ENCODE data around the gene CCDC30. TPM values are rescaled to one million over a fixed set of nuclear protein-coding genes. Genes with fewer than 3 reads are reported as not detected.

CCDC30 gene
- total and polyA plus RNA-seq, 9 of the 15 experiments (the other 6 are each of a cell fraction or from before 2014, with no cell fraction given), result 0.05 to 0.91 (median 0.24) TPM

DNA sequence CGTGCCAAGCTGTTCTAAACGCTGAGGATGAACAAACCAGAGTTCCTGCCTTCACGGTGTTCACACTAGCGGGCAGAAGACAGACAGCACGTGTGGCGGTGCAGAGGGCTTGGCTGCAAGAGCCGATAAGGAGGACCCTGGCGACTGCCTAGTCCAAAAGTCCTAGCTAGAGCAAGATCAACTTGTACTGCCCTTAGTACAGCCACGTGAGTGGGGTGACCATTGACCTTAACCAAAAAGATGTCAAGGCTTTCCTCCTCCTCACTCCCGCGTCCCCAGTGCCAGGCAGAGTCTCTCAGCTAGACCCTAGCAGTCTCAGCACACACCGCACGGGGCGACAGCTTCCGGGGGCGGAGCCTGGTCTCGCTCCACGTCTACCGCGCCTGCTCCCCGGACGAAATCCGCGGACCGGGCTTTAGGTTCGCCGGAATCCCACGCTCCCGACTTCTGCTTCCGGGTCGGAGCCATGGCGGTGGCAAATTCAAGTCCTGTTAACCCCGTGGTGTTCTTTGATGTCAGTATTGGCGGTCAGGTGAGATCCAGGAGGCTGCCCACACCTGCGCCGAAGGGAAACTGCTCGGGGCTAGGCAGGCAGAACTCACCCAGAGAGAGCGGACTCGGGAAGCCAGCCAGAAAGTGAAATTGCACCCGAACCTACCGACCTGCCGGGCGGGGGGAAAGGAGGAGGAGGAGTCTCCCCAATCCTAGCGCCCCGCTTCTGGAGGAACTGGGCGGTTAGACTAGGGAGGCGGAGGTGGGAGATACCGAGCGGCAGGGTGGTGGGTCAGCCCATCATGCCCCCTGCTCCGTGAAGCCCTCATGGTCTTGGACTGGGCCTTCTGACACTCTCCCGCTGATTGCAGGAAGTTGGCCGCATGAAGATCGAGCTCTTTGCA, 195.1 kb downstream of the CCDC30 start, which contains the start of gene PPIH (continued):
- TF ChIP-seq, protein P1, sequence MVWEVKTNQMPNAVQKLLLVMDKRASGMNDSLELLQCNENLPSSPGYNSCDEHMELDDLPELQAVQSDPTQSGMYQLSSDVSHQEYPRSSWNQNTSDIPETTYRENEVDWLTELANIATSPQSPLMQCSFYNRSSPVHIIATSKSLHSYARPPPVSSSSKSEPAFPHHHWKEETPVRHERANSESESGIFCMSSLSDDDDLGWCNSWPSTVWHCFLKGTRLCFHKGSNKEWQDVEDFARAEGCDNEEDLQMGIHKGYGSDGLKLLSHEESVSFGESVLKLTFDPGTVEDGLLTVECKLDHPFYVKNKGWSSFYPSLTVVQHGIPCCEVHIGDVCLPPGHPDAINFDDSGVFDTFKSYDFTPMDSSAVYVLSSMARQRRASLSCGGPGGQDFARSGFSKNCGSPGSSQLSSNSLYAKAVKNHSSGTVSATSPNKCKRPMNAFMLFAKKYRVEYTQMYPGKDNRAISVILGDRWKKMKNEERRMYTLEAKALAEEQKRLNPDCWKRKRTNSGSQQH (CRISPR knock-in tag; IDR thresholded peaks at IDR 0.05), result peak; percentile 72; the same call in 1 of the 2 replicates
- TF ChIP-seq, protein P2, sequence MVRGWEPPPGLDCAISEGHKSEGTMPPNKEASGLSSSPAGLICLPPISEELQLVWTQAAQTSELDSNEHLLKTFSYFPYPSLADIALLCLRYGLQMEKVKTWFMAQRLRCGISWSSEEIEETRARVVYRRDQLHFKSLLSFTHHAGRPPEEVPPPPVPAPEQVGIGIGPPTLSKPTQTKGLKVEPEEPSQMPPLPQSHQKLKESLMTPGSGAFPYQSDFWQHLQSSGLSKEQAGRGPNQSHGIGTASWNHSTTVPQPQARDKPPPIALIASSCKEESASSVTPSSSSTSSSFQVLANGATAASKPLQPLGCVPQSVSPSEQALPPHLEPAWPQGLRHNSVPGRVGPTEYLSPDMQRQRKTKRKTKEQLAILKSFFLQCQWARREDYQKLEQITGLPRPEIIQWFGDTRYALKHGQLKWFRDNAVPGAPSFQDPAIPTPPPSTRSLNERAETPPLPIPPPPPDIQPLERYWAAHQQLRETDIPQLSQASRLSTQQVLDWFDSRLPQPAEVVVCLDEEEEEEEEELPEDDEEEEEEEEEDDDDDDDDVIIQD (CRISPR knock-in tag; IDR thresholded peaks at IDR 0.05), result peak; percentile 59; the same call in 1 of the 2 replicates
- TF ChIP-seq E2F5 (CRISPR knock-in tag; IDR thresholded peaks at IDR 0.05) (no peak), HMG20B (CRISPR knock-in tag; IDR thresholded peaks at IDR 0.05) (no peak), SMAD4 (CRISPR knock-in tag; conservative IDR thresholded peaks at IDR 0.05) (peak; percentile 91), NBN (IDR thresholded peaks at IDR 0.05; ENCODE audit: low read depth) (peak; percentile 90)
